Activated CD8-positive, alpha-beta memory T cell treated with anti-CD3 and anti-CD28 coated beads, Interleukin-2, amount 50 U/mL, for 4 hours (primary cell): ENCODE data around the gene SLC13A3.
"Not testable (repeated sequence)": the region's sequence is repeated elsewhere in the genome, so short reads cannot be mapped to it uniquely, and the experiment has no call there.

Experiments used
- DNase-seq: peaks from one replicate; pipeline ENCODE4 v3.0.0-alpha.2; 2020

Gene SLC13A3

GRCh38 chr20:46678516-46678915, 27.3 kb upstream of the SLC13A3 start:
- no peak for DNase-seq

GRCh38 chr20:46677608-46678007, 26.3 kb upstream of the SLC13A3 start:
- no peak for DNase-seq

GRCh38 chr20:46676649-46677316, 25.5 kb upstream of the SLC13A3 start:
- DNase-seq = not testable (repeated sequence)

GRCh38 chr20:46674253-46675083, 23.2 kb upstream of the SLC13A3 start:
- no peak for DNase-seq

GRCh38 chr20:46673394-46674252, 22.4 kb upstream of the SLC13A3 start:
- DNase-seq = no peak

- no peak for DNase-seq
Observed at GRCh38 chr20:46672543-46673148, 21.4 kb upstream of the SLC13A3 start.

GRCh38 chr20:46671866-46672542, 20.7 kb upstream of the SLC13A3 start:
- no peak for DNase-seq

GRCh38 chr20:46670585-46671584, 19.6 kb upstream of the SLC13A3 start:
- DNase-seq = no peak

- no peak for DNase-seq
Observed at GRCh38 chr20:46670228-46670584, 18.9 kb upstream of the SLC13A3 start.

- DNase-seq = no peak
Observed at GRCh38 chr20:46666818-46667515, 15.7 kb upstream of the SLC13A3 start.

GRCh38 chr20:46666306-46666705, 15.0 kb upstream of the SLC13A3 start:
- DNase-seq = no peak

- no peak for DNase-seq
Observed at GRCh38 chr20:46665602-46666001, 14.3 kb upstream of the SLC13A3 start.

GRCh38 chr20:46663531-46663930, 12.3 kb upstream of the SLC13A3 start:
- no peak for DNase-seq

GRCh38 chr20:46661659-46662058, 10.4 kb upstream of the SLC13A3 start:
- no peak for DNase-seq

GRCh38 chr20:46660487-46660886, 9.2 kb upstream of the SLC13A3 start:
- DNase-seq = no peak

GRCh38 chr20:46657618-46658017, 6.4 kb upstream of the SLC13A3 start:
- no peak for DNase-seq

GRCh38 chr20:46657137-46657536, 5.9 kb upstream of the SLC13A3 start:
- no peak for DNase-seq

- no peak for DNase-seq
Observed at GRCh38 chr20:46652699-46653098, 1.4 kb upstream of the SLC13A3 start.

GRCh38 chr20:46650575-46651090, 626 bp downstream of the SLC13A3 start:
- no peak for DNase-seq

GRCh38 chr20:46649965-46650542, 1.2 kb downstream of the SLC13A3 start:
- no peak for DNase-seq
